HG03575 (cell line): ENCODE measurements around the gene ACVR1.

Source experiments
- ATAC-seq: cut with Tn5 transposase; IDR thresholded peaks from one replicate; pipeline ENCODE4 v1.9.1; 2021; ENCODE audit not compliant: unreplicated experiment, insufficient number of reproducible peaks, low FRiP score; ENCODE audit errors: extremely low read depth

The ACVR1 gene

DNA sequence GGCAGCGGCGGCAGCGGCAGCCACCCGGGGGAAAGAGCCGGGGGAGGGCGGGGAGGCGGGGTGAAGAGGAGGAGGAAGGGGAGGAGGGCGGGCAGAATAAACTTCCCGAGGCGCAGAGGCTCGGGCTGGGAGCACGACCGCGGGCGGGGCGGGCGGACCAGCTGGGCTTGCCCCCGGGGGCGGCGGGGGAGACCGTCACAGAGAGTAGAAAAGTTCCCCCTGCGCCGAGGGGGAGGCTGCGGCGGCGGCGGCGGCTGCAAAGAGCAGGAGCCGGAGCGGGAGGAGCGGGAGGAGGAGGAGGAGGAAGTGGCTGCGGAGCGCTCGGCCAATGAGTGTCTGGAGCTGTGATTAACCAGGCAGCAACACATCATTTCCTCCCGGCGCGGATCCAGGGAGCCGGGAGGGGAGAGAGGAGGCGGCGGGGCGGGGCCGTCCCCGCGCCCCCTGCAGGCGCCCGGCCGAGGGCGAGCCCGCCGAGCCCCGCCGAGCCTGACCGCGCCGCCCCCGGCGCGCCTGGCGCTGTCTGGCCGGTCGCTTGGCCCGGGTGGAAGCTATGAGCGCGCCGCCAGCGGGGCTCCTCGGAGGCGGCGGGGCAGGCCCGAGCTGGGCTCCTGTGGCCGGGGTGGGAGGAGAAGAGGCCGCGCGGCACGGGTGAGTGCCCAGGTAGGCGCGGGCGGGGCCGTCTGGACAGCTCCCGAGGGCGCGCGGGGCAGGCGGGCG lies at the start of gene ACVR1:
Gene ACVR1 (minus strand): TSS at position 265 of the 720 bp plus-strand sequence. CDS start 76,837 bp downstream, outside the sequence.
- peak; percentile 72 for ATAC-seq

DNA sequence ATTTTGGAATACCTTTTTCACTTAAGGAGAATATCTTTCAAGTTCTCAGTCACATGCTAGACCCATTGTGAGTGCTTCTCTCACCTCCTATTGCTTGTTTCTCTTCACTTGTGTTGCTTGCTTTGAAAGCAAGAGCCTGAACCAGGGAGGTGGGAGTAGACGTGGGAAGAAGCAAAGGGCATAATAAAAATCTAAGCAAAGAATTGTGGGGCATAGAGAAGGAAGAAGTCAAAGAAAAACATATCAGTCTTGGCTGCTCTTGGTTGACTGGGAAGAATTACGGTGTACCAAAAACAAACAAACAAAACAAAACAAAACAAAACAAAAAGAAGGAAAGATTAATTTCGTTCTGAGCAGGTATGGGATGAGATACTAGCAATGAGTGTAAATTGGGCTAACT lies 48.9 kb upstream of the ACVR1 start:
- no peak for ATAC-seq

DNA sequence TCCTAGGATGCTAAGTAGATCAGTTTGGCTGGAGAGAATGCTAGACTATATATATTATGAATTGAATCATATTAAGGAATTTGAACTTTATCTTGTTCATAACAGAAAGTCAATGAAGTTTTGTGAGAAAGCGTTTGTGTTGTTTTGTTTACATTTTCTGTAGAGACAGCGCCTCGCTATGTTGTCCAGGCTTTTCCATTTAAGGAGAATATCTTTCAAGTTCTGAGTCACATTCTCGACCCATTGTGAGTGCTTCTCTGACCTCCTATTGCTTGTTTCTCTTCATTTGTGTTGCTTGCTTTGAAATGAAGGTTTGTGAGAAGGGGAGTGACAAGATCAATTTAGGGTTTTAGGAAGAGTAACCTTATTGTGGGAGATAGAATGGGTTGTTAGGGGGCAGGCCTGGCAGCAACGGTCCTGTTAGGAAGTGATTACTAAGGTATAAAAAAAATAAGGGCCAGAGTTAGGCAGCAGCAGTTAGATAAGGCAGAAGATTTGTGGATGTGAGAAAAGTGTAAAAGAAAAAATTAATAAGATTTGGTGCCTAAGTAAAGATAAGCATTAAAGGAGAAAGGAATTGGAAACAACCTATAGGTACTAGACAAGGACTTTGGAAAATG lies 47.6 kb upstream of the ACVR1 start:
- ATAC-seq = no peak

DNA sequence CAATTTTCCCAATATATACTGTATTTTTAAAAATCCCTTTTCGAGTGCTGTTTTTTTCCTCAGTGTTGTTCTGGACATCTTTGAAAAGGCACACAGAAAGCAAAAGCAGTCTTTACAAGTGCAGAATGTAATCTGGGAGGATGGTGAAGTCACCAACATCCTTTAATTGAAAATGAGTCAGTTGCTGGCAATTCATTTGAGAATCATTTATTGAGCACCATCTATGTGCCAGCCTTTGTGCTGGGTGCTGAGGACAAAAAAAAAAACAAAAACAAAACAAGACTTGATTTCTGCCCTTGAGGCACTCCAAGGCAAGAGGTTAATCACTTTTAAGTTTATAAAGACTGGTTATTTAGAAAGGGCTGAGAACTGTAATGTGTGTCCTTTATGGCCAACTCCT lies 46.7 kb upstream of the ACVR1 start:
- no peak for ATAC-seq

DNA sequence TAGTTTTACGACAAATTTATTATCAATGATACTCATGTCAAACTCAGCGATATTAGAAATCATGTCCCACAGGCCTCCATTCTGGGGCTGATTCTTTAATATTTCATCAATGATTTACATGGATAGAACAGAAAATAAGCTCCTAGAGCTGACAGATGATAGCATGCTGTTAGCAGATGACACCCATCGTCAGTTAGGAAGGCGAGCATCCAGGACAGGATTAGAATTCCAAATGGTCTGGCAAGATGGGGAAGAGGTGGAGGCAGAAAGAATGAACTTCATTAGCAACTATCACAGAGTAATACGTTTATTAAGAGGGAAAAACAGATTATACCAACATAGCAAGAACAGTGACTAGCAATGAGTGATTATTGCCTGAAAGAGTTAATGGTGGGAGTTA lies 46.2 kb upstream of the ACVR1 start:
- ATAC-seq = no peak

DNA sequence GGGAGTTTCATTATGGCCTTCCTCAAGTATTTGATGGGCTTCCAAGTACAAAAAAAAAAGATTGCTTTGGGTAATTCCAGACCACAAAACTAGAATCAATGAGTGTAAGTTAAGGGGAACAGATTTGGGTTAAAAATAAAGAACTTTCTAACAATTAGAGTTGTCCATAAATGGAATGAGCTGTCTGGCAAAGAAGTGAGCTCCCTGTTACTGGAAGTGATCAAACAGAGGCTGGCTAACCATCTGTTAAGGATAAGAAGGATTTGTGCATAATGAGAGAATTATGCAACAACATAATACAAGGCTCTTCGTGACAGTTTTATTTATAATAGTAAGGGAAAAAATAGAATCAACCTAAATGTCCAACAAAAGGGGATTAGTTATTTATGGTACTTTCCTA lies 44.6 kb upstream of the ACVR1 start:
- no peak for ATAC-seq

DNA sequence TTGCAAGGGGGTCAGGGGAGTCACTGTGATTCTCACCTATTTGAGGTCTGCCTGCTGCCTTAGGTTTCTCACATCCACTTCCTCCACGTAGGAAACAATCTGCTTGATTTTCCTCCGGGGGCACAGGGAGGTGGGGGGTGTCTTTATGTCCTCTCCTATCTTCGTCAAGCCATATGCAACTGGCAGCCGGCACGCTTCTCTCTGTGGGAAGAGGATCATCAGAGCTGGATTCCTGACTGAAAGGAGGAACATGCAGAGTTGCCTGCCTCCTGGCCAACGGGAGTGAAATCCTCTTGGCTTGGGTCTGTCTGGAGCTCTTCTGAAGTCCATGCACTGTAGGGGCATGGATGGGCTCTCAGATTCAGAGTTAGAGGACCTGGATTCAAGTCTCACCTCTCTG lies 43.1 kb upstream of the ACVR1 start:
- no peak for ATAC-seq

DNA sequence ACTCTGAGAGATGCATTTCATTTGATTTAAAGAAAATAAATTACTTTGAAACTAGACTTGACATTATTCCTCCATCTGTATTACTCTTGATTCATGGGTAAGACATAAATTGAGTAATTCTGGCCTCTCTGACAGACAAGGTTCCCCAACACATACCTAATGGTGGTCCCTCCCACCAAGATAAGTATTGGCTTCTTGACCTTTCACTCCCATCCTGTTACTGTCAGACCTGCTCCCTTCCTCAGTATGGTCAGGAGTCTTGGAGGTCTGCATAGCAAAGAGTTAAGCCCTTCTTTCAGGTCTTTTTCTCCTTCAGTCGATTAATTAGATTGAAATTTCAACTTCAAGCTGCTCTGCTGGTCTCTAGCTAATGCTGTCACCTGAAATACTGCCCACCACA lies 42.2 kb upstream of the ACVR1 start:
- no peak for ATAC-seq

DNA sequence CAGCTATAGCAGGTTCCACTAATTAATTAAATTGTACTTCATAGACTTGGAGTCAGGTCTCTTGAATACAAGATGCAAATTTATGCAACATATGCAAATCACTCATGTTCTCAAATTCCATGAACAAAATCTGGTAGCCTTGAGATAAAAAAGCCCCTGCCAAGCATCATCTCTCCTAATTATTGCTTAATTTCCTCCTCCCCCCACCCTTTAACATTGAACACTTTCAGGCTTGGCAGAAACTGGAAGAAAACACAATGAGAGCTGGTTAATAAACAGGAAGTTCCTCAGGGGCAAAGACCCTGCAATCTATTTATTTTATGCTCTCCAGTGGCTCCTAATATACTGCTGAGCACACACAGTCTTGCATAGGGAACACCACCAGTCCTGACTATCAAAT lies 35.6 kb upstream of the ACVR1 start:
- no peak for ATAC-seq

DNA sequence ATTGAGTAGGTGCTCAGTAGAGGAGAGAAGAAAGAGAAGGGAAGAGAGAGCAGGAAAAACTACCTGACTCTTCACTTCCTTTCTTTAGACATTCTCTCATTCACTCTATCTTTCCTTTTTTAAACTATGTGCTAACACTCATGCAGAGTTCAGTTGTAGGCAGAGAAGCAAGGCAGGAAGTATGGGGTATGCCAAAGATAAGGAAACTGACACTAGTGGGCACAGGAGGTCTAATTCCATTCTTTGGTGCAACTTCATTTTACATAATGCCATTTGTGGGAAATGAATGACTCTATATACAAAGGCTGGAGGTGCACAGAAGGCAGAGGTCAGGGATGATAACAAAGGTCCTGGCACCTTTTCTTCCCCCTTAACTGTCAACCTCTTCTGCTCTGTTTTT lies 35.1 kb upstream of the ACVR1 start:
- no peak for ATAC-seq

DNA sequence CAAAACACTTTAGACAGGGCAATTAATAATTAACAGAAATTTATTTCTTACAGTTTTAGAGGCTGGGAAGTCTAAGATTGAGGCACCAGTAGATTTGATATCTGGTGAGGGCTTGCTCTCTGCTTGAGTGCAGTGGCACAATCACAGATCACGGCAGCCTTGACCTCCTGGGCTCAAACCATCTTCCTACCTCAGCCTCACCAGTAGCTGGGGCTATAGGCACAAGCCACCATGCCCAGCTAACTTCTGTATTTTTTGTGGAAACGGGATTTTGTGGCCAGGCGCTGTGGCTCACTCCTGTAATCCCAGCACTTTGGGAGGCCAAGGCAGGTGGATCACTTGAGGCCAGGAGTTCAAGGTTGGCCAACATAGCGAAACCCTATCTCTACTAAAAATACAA lies 29.0 kb upstream of the ACVR1 start:
- ATAC-seq = no peak

DNA sequence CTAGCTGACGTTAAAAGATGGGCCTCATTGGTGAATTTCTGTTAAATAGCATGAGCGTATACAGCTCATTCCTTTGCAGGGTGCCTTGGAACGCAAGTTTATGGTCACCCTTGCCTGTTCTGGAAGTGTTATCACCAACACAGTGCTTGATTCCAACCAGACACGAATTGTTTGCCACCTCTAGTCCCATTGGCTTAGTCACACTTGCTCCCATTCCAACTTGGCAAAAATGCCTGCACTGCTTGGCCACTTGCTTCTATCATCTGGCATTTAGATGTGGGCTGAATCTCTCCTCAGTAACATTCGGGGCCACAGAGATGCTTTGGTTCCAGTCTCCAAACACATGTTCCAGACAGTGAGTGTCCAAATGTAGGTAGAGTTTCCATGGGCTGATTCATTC lies 27.5 kb upstream of the ACVR1 start:
- no peak for ATAC-seq

DNA sequence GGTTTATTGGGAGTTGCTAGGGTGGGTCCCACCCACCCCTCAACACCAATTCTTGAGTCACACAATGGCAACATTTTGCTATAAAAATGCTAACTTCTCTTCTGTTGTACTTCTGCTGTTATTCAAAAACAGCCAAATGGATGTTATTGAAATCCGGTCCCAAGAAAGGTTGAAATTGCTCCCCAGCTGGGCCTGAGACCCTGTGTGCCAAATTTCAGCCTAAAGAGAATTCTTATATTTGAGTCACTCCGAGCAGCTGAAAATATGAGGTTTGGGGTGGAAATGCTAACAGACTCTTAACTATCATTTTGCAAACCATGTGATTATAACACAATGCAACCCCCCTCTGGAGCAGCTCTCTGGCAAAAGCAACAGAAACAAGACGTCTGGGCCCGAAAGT lies 27.0 kb upstream of the ACVR1 start:
- no peak for ATAC-seq

DNA sequence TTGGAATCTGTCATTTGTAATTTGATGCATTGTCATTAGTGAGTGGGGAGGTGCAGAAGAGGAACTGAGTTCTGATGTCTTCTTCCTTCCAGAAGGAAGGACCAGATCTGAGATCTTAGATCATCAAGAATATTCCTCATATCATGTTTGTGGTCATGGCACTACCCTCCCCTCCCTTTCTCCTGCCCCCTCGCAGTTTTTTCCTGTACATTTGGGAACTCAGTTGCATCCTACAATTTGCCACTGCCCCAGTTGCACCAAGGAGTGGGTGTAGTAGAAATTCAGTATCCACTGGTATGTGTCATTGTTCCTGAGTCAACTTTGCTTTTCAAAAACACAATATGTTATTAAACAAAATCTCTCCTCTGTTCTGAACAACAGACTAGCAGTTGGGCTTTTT lies 26.6 kb upstream of the ACVR1 start:
- no peak for ATAC-seq

DNA sequence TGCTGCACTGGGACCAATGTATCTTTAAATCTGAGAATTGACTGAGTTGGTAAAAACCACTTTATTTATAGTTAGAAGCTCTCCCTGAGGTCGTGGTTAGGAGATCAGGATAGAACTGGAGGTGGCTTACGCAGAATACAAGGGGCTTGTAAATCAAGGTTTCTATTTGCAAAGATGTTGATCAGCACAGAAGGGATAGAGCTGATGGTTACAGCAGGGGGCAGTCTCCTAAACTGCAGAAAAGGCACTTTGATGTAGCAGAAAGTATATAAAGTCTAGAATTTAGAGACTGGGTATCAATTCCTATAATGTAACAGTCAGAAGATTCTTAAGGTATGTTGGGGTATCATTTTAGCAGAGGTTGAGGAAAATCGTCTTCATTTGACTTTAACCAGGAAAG lies 25.2 kb upstream of the ACVR1 start:
- ATAC-seq = no peak

DNA sequence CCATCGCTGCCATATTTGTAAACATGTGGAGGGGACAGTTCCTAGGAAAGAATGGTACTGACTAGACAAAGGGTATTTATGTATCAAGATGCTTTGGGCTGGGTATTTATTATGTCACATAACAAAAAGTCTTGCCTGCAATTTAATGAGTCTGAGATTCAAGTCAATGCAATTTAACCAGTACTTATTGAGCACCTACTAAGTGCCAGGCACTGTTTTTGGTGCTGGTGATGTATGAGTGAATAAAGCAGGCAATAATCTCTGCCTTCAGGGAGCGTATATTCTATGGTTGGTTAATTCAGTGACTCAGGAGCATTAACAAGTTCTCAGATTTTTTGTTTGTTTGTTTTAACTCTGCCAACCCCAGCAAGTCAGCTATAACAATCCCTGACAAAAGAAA lies 24.6 kb upstream of the ACVR1 start:
- ATAC-seq = no peak

DNA sequence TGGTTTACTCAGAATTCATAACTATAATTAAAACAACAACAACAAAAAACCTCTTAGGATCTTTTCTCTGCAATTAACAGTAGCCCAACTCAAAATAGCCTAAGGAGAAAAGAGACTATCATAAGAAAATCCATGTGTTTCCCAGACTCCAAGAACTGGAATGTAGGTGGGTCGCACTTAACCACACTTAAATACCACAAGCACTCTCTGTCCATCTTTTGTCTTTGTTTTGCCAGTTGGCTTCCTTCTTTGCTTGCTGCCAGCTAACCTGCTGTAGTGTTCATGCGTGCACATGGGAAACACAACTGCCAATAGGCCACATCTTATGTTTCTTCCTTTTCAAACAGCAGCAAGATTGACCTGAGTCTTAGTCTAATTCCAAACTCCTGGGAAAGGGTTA lies 24.1 kb upstream of the ACVR1 start:
- no peak for ATAC-seq

DNA sequence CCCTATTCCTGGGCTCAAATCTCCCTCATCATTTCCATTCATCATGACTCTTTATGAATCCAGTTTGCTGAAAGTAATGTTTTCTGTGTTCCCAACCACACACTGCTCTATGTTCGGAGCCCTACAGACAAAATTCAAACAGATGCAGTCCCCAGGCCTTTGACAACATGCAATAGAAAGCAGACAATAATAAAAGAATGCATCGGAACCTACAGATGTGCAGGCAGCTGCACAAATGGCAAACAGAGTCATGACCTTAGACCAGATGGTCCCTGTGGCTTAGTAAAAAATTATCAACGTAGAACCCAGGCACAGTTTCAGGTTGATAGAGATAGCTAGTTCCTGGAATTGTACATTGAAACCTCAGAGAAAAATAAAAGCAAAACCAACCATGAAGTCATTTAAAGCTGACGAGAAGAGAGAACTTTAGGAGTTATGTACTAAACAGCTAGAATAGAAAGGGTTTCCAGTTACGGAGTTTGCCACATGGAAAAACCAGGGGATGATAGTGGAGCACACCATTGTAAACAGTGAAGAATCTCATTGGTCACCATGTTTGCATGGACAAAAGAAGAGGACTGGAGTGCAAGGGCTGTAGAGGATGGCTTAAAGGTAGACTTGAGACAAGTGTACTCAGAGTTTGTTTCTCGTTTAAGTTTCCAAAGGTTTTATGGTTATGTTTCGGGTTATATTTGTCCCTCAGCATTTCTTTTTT lies 23.2 kb upstream of the ACVR1 start:
- peak; percentile 74 for ATAC-seq

DNA sequence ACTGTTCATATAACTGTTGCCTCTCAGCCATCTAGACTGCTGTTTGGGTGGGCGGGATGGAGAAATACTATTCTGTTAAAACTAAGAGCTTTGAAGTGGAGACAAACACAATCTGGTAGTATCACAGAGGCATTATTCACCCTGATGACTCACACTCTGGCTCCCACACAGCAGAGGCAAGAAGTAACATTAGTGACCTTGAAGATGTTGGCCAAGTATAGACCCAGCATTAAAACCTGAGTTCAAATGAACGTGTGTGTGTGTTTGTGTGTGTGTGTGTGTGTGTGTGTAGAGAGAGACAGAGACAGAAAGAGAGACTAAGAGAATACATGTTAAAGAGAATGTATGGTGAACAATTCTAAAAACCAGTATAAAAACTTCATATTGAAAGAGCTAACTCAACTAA lies 22.5 kb upstream of the ACVR1 start:
- no peak for ATAC-seq
